HG03558 (cell line): ENCODE data around the gene DYRK3.

ENCODE experiments used
- ATAC-seq: cut with Tn5 transposase; IDR thresholded peaks from one replicate; pipeline ENCODE4 v1.9.1; 2021; ENCODE audit warnings: moderate number of reproducible peaks; ENCODE audit not compliant: unreplicated experiment; ENCODE audit errors: extremely low read depth

Gene DYRK3

DNA sequence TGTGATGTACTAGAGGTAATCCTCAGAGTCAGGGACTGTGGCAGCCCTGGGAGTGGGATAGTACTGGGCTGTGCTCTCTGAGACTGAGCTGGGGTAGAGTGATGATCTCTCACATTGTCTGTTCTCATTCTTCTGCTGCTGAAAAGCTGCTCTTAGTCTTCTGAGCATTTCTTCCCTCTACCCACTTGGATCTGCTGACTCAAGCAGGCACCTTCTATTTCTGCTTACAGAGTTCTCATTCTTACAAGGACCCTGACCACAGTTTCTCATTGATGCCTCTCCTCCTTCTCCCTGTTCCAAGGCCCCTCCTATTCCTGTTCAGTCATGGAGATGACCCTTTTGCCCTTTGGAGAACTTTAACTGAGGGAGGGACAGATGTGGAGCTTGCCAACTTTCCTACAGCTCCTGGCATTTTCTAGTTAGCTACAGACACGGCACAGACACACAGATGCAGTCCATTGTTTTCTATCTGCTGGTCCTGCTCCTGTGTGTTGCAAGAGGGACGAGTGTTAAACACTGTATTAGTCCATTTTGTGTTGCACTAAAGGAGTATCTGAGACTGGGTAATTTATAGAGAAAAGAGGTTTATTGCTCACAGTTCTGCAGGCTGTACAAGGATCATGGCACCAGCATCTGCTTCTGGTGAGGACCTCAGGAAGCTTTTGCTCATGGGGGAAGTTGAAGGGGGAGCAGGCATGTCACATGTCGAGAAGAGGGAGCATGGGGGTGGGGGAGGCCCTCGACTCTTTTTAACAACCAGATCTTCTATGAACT lies 61.7 kb downstream of the DYRK3 start:
- no peak for ATAC-seq

- no peak for ATAC-seq
Observed at GRCh38 chr1:206698011-206698410, 62.7 kb downstream of the DYRK3 start.
